ENCODE measurements around the gene IGSF3.
"Not testable (repeated sequence)": the region's sequence is repeated elsewhere in the genome, so short reads cannot be mapped to it uniquely, and the experiment has no call there.

IGSF3 gene

DNA sequence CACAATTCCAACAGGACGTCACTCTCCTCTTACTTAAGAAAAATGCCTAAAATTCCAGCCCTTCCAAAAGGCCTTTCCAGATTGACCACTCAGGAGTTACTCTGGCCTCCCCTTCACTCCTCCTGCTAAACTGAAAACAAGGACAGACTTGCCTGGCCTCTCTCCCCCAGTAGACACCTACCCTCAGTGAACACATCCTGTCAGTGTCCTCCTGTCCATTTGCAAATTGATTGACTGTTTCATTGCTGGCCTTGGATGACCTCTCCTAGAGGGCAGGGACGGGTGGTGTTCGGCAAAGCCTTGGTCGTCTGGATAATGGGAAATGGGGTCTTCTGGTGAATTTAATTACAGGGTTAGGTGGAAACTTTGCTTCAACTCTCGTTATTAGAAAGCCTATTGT lies 8.9 kb downstream of the IGSF3 start:
- not testable (repeated sequence) for DNase-seq

DNA sequence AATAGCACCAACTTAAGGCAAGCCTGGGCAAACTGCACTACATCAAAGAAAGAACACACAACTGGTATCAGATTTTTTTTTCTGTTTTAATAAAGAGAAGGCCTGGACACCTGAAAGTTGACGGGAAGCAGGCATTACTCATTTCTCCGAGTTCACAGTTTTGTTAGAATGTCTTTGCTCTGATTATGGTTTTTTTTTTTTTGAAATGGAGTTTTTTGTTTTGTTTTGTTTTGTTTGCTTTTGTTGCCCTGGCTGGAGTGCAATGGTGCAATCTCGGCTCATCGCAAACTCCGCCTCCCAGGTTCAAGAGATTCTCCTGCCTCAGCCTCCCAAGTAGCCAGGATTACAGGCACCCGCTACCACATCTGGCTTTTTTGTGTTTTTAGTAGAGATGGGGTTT lies 9.7 kb downstream of the IGSF3 start:
- not testable (repeated sequence) for DNase-seq

DNA sequence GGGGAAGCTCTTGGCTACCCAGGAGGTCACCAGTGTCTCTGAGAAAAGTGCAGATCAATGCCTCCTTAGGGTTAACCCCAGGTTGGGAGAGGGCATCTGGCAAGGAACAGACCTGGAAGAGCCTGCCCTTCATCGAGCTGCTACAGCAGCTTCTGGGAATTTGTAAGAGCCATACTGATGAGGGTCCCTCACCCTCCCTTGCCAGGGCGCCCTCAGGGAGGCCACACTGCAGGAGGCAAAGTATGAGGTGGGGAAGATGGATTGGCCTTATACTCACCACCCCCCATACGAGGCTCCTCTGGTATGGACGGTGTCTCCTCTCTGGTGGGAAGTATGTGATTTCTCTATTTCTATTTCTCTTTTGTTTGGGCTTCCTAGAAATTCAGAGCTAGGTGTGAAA lies 13.2 kb downstream of the IGSF3 start:
- no peak for DNase-seq

DNA sequence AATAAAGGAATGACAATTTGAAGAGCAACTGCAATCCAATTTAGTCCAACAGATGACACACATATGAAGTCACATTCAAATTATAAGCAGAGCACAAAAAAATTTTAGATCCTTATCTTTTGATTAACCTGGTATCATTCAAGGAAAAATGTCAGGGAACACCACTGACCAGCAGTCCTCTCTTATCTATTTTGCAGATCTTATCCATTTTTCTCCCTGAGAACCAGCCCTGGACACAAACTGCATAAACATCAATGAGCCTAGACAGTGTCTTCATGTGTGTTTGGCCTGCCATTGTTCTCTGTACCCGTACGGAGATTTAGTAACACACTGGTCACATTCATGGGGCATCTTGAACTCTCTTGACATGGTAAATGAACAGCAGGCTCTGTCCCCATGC lies 14.9 kb downstream of the IGSF3 start:
- not testable (repeated sequence) for DNase-seq

DNA sequence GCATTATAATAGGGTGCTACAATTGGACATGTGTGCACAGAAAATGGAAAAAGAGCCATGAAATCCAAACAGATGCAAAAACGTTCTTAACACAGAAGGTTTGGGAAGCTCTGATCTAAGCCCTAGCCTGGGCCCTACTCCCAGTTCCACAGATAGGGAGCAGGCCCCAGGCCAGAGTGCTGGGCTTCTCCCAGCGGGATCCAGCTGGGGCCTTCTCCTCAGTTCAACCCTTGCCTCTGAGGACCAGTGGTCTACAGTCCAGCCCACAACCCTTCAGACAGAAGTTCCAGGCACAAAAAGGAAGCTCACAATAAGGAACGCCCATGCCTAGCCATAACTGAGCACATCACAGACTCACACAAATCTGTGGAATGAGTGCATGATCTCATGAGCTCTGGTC lies 16.8 kb downstream of the IGSF3 start:
- not testable (repeated sequence) for DNase-seq

DNA sequence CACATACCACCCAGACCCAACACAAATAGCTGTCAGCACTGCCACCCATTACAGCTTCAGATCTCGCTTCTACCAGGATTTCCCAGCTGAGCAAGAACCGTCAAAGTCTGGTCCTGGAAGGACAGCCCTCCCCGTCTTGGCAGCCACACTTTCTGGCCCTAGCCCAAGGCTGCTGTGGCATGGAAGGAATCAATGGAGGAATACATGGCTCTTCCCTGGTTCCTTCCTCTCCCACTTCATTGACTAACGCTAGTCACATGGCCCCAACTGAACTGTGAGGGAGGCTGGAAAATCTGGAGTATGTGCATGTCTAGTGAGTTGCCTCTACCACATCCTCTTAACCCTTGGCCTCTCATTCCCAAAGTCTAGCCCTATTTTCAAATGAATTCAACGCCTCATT lies 18.5 kb downstream of the IGSF3 start:
- DNase-seq: not testable (repeated sequence)

DNA sequence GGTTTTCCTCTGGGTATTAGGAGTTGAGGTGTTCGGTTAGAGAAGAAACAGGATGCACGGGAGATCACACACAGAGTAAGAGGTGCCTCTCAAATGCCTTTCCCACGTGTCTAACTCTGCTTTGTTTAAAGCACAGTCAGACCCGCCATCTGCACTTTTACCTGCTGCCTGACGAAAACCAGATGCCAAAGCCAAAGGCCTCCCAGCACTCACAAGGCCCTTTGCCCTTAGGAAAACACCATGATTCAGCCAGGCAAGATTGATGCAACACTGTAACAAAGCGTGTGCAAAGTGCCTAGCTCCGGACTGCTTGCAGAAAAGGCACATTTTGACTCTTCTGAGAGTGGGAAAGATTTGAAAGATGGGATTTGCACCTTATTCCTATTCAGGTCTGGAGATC lies 19.2 kb downstream of the IGSF3 start:
- DNase-seq: not testable (repeated sequence)

DNA sequence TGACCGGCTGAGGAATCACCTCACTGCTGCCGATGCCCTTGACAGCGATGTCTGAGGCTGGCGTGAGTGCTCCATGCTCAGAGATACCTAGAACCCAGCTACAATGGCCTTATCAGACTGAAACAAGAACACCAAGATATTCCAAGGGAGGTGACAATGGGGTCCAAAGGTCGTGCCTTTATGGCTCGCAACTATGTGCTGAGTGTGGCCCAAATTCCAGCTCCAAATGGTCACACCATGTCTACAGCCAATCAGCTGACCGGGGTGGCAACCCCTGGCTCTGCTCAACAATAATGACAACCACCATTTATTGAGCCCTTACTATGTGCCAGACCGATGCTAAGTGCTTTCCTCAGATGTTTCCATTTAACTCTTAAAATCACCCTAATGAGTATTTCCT lies 20.3 kb downstream of the IGSF3 start:
- not testable (repeated sequence) for DNase-seq

DNA sequence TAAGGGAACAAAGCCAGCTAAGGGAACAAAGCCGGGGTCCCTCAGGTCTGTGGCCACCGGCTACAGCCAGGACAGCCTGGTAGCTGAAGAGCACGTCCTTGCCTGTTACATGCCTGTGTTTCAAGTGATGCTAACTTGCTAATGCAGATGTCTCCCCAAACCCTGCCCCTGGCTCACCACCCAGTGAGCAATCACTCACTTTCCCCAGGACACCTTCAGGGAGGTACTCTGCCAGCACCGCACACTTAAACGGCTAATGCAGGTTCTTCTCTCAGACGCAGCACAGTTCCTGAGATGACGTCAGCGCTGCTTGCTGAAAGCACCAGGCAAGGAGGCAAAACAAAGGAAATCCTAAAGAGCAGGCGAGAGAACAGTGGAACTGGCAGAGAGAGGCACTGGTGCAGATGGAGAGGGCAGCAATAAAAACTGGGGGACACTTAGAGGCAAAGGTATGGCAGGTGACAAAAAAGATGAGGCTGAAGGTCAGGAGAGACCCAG lies 20.8 kb downstream of the IGSF3 start:
- DNase-seq: not testable (repeated sequence)

DNA sequence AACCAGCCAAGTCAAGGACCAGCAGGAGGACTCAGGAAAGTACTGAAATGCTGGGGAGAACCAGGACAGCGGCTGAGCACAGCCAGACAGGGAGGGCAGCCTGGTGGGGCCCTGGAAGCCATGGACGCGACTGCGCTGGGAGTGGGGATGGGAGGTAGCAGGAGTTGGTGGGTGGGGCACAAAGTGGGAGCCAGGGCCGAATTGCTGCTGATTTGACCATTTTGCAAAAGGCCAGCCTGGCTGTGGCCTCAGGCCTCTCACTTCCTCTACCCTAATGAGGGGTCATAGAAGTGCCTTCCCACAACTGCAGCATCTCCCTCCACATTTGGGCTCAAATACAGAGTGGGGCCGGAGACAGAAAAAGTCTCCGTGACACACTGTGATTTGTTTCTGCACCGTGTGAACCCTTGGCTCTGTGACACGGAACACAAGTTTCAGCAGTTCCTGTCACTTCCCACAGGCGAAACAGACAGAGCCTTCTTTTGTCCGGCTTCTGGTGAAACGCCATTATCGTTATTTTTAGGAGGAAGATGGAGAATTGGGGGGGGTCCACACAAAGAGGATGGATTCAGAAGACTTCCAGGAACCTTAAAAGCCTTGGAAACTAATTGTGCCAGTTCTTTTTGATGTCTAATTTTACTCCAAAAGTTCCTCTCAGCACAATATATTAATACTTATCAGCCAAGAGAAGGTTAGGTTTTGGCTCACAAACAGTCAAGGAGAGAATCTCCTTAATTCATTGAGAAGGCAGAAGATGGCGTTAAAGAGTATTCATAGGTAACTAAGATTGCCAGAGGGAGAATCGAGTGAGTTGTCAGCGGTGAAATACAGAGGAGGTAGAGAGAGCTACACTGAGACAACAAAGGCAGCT lies 21.5 kb downstream of the IGSF3 start:
- DNase-seq: not testable (repeated sequence)

DNA sequence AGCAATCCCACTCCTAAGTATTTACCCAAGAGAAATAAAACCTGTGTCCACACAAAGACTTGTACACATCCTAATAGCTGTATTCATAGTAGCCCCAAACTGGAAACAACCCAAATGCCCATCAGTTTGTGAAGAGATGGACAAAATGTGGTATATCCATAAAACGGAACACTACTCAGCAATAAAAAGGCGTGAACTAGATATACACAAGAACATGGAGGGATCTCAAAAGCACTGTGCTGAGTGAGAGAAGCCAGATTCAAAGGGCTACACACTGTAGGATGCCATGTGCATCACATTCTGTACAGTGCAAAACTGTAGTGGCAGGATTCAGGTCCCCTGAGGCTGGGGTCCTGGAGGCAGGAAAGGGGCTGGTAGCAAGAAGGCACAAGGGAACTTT lies 22.5 kb downstream of the IGSF3 start:
- DNase-seq: not testable (repeated sequence)

DNA sequence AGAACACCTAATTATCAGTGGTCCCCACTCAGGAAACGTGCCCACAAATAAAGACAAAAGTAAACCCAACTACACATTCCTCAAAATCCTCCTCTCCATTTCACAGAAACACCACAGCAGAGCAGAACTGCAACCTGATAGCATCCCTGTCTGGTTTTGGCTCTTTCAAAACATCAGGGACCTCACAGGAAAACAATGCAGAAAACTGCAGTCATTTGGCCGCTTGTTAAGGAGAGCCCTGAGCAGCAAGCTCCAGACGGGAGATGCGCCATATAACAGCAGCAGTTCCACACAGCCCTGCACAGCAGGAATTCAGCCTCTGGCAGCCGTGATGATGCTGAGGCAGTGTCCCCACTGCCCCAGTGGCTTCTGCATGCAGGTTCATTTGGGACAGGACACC lies 23.4 kb downstream of the IGSF3 start:
- DNase-seq: not testable (repeated sequence)

DNA sequence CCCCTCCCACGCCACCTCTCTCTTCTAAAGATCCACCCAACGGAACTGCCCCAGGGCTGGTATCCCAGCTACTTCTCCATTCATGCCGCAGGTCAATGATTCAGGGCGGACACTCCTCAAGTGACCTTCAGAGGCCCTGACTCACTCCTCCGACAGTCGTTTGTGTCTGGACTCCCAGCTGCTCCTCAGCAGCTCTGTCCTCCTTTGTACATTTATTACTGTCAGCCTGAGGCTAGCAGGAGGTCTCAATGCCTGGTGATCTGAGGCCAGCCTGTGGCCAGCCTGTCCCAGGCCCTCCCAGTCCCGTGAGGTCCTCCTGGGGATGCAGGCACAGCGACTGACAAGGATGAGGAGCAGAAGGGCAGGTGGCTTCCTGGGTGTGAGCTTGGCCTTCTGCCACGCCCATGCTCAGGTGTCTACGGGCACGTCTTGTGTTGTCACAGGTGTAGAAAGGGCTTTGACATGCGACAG lies 24.2 kb downstream of the IGSF3 start:
- not testable (repeated sequence) for DNase-seq

DNA sequence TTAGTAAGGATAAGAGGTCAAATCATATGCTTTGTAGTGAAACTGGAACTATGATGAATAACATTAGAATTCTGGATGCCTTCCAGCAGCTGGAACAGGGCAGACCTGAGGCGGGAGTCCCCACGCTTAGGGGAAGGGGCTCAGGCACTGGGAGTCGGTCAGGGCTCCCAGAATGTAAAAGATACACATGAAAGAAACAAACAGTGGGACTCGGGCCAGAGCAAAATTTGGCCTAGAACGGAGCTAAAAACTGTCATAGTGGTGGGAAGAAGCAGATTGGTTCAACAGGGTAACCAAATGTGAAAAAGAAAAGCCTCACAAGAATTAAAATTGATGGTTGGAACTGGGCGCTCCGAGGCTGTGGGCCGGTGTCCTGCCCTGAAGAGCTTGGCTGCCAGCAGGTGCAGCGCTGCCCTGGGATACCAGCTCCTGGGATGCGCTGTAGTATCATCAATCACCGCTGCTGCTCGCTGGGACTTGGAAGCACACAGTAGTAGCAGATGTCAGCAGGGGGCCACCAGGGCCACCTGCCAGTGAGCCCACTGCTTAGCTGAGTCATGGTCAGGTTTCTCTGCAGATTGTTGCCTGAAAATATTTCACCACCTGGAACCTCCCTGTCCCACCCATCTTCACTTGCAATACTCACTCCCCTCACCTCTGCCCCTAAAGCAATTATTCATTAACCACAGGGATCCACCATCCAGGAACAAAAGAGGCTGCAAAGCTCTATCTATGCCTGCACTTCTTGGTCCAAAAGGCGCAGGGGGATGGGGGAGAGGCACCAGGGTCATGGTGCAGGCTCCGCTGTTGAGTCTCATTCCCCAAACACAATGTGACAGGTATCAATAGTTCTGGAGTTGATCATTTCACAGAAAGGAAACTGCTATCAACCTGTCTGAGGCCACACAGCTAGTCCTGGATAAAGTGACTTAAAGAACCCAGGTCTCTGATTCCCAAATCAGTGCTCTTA lies 24.9 kb downstream of the IGSF3 start:
- not testable (repeated sequence) for DNase-seq

DNA sequence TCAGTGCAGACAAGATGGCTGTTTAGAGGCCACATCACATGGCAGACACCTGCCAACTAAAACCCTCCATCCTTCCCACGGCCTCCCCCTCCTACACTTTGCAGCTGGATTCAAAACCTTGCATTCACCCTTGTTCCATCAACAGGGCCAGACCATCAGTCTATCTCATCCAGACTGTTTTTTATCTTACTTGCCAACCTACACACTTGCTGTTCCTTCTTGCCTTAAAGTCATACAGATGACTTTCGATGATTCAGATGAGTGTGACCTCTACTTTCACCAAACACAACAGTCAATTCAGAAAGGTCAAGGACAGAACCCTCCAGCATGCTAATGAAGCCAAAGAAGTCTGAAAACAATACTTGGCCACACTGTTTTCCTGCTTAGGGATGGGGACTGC lies 29.9 kb downstream of the IGSF3 start:
- DNase-seq: not testable (repeated sequence)

DNA sequence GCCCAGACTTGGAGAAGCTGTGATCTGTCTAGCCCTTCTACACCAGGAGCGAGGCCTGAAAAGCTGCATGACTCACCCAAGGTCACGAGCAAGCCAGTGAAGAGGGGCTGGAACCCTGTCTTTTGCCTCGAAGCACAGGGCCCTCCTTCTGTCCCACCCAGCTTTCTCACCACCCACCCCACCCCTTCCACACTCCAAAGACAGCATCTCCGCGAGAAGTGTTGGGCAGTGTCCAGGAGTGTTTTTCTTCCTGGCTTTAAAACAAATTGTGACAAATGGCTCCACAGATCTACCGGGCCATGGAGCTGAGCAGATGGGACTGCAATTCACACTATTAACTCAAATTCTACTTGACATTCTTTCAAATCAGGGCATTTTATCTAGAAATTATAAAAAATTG lies 30.9 kb downstream of the IGSF3 start:
- not testable (repeated sequence) for DNase-seq

DNA sequence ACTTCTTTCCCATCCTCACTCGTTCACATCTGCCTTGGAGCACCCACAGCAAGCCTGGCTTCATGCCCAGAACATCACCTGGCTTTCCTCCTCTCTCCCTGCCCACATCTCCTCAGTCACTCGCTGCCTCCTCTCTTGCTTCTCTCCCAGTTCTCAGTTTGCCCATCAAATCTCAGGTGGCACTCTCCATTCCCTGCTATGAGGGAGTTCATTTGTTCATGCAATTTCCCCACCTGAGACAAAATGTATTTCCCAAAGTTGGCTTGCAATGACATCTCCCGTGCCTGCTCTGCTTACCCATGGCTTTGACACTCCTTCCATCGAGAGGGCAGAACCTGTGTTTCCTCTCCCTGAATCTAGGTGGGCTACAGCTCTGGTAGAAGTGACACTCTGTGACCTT lies 33.1 kb downstream of the IGSF3 start:
- DNase-seq: not testable (repeated sequence)

DNA sequence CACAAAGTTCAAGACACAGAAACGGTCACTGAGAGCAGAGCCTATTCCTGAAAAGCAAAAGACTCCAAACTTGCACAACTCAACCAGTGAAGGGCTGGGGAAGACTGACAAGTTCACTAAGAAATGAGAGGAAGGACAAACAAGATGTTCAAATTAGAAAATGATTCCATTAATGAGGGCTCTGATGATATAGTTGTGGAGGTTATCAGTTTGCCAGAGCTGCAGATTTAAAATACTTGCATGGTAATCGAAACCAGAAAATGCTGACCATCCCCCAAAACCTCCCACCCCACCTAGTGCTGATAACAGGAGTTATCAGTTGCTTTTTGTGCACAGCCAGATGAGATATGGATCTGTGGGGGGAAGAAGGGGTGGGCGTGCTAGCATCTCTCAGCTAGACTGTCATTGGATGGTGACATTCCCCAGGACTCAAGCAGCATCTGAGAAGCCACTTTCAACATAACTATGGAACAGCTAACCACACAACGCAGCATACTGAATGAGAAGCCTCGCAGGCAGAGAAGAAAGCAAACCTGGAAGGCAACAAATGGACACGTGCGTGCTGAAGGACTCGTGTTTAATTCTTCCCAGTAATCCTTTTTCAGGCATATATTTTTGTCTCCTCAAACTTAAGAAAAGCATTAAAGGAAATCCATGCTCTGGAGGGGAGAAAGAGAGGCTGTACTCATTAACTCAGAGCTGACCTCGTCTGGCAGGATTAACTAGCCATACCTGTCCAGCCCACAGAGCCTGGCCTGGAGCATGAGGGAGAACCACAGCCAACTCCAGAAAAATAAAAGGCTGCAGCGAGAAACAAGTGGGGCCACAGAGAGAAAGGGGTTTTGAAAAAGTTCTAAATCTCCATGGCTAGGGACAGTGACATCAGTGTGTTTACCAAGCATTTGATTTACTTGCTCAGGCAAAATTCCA lies 35.3 kb downstream of the IGSF3 start:
- not testable (repeated sequence) for DNase-seq

DNA sequence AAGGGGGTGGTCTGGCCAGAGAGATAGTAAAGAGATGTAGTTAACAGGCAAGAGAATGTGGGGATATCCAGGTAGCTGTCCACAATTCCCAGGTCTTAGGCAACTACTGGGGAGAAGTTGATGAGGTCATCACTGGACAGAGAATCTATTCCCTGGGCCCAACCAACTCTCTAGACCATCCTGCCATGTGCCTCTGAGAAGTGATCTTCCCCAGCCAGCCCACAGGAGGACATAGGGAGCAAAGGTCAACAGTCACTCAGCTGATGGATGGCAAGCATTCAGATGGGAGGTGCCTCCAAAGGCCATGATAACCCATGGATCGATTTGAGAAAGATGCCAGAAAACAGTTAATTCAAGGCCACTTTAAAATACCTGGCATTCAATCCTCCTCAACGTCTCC lies 36.0 kb downstream of the IGSF3 start:
- DNase-seq: not testable (repeated sequence)

DNA sequence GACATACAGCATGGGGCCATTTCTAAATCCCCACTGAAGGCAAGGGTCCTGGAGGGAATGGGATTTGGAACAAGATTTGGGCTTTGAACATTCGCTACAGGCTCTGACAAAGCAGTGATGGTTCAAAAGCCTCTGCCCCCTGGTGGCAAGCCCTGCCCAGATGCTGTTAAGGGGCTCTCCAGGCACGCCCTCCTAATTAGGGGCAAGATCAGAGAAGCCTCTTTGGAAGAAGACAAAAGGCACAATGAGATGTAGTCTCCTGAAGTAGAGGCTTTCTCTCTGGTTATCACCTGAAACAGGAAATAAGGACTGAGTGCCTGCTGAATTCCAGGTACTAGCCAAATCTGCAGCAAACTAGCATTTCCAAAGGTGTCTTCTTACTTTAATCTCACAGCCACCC lies 37.5 kb downstream of the IGSF3 start:
- DNase-seq: not testable (repeated sequence)

DNA sequence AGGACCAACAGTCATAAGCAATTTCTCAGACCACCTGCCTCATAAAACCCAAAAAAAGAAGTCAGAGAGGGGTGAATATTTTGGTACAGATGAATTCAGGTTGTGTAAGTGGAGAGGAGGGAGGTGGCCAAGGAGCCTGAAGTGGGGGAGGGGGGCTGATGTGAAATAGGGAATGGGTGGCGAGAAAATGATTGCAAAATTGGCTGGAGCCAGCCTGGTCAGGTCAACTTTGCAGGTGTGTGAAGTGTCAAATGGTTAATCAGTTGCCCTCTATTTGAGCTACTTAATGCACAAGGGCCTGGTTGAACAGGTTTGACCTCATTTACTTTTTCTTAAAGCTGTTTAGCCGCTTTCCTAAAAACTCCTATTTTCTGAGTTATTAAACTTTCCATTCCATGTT lies 38.1 kb downstream of the IGSF3 start:
- DNase-seq: not testable (repeated sequence)

DNA sequence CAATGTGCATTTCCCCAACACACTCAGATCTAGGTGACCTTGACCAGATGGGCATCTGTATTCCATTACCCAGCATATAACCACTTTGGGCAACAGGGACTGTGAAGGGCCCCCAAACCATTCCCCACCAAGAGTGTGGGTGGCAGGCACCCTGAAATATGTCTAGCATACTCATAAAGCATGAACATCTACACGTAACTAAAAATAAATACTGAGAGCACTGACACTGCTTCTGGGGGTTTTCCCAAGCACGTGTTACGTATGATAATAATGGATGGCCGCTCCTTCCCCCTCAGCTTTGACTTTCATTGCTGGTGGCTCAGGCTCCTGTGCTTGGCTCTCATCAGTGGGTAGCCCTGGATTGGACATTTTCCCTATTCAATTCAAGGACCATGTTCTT lies 39.1 kb downstream of the IGSF3 start:
- no peak for DNase-seq

All from CD4-positive, alpha-beta T cell treated with Interleukin-10 for 1 hour (primary cell).